Brain microvascular endothelial cell (primary cell): ENCODE measurements around the gene PTCHD1.

Source experiments
- DNase-seq: peaks from one replicate; pipeline ENCODE4 v3.0.0-alpha.2; 2020
- H3K27ac ChIP-seq: fragments of 250-450 bp; sonication (Bioruptor Pico); 2 replicates; pipeline ENCODE4 v1.5.1; 2020; ENCODE audit warnings: mild to moderate bottlenecking, moderate library complexity
- H3K27me3 ChIP-seq: fragments of 250-450 bp; sonication (Bioruptor Pico); replicated peaks from 2 replicates; pipeline ENCODE4 v1.5.1; 2020; ENCODE audit warnings: mild to moderate bottlenecking
- H3K36me3 ChIP-seq: fragments of 250-450 bp; sonication (Bioruptor Pico); replicated peaks from 2 replicates; pipeline ENCODE4 v1.5.1; 2020; ENCODE audit warnings: mild to moderate bottlenecking
- H3K4me3 ChIP-seq: 2 replicates; pipeline ENCODE4 v1.5.1; 2011; ENCODE audit warnings: low read depth, mild to moderate bottlenecking, control low read depth, low read length, moderate library complexity
- CTCF ChIP-seq: IDR thresholded peaks from 2 replicates; pipeline ENCODE4 v1.5.1; 2011; ENCODE audit warnings: low read depth, mild to moderate bottlenecking, moderate library complexity, low read length, control low read depth, inconsistent platforms; ENCODE audit errors: missing control alignments
- in situ Hi-C: cut with HindIII; loops from 2 replicates; pipeline ENCODE4 v1.10.0; 2017; ENCODE audit warnings: low sequenced_read_pairs, low pct_ligation_motif_present

Gene PTCHD1

GRCh38 chrX:23383411-23383810 lies 48.8 kb downstream of the PTCHD1 start:
- H3K27ac ChIP-seq, result no peak overlapping the region
- no peak overlapping the region for H3K4me3 ChIP-seq
- no peak for TF ChIP-seq CTCF
- DNase-seq, result peak; percentile 35
- H3K27me3 ChIP-seq, result no peaks in the 10 kb centered on the region
- H3K36me3 ChIP-seq, result no peaks in the 10 kb centered on the region
- in situ Hi-C loops, result no loop called here

- Histone ChIP-seq H3K36me3 (no peaks in the 10 kb centered on the region), H3K27me3 (no peaks in the 10 kb centered on the region), H3K4me3 (no peak overlapping the region), H3K27ac (no peak overlapping the region)
- TF ChIP-seq CTCF, result no peak
- in situ Hi-C loops, result no loop called here
- no peak for DNase-seq
These were observed 50.6 kb downstream of the PTCHD1 start for GRCh38 chrX:23385242-23385641.

GRCh38 chrX:23386260-23386659 lies 51.6 kb downstream of the PTCHD1 start:
- no peak for TF ChIP-seq CTCF
- Histone ChIP-seq H3K4me3 (no peak overlapping the region), H3K27me3 (no peaks in the 10 kb centered on the region), H3K27ac (no peak overlapping the region), H3K36me3 (no peaks in the 10 kb centered on the region)
- in situ Hi-C loops, result no loop called here
- no peak for DNase-seq

GRCh38 chrX:23386726-23387125 lies 52.1 kb downstream of the PTCHD1 start:
- Histone ChIP-seq H3K4me3 (no peak overlapping the region), H3K27me3 (no peaks in the 10 kb centered on the region), H3K27ac (no peak overlapping the region), H3K36me3 (no peaks in the 10 kb centered on the region)
- DNase-seq, result no peak
- no peak for TF ChIP-seq CTCF
- in situ Hi-C loops, result no loop called here

GRCh38 chrX:23387550-23388184 lies 53.0 kb downstream of the PTCHD1 start:
- H3K4me3 ChIP-seq, result no peak overlapping the region
- H3K27me3 ChIP-seq, result no peaks in the 10 kb centered on the region
- no peak for DNase-seq
- H3K27ac ChIP-seq, result no peak overlapping the region
- in situ Hi-C loops, result no loop called here
- H3K36me3 ChIP-seq, result no peaks in the 10 kb centered on the region
- TF ChIP-seq CTCF, result no peak

- no peaks in the 10 kb centered on the region for H3K27me3 ChIP-seq
- no peaks in the 10 kb centered on the region for H3K36me3 ChIP-seq
- H3K27ac ChIP-seq, result no peak overlapping the region
- no peak for DNase-seq
- H3K4me3 ChIP-seq, result no peak overlapping the region
- in situ Hi-C loops, result no loop called here
- no peak for TF ChIP-seq CTCF
These were observed 54.6 kb downstream of the PTCHD1 start for GRCh38 chrX:23389196-23389792.
